Measurements from ENCODE around the gene RBMXL2. TPM values are rescaled to one million over a fixed set of nuclear protein-coding genes. Genes with fewer than 3 reads are reported as not detected.

Gene RBMXL2
- total RNA-seq, 1 donor from 2014 or later: not detected

DNA sequence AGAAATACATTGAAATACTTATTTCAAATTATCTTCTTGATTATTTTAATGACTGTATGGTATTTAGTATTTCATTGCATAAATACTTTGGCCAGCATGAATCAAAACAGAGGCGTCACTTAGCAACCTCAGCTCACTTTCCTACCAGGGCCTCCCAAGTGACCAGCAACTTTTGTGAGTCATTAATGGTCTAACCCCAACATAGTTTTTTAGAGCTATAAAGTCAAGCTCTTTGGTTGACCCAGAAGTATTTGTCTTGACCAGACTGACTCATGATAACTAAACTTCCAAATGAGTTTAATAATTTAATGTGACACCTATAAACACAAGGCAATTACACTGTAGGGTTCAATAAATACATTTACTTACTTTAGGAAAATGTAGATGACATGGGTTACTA, 27.9 kb upstream of the RBMXL2 start:
- peaks cover 1% of the 10 kb centered on the region for H3K27me3 Mint-ChIP-seq (ENCODE audit: low read depth)
- no peak overlapping the region for H3K27ac Mint-ChIP-seq (ENCODE audit: unreplicated experiment)
- H3K36me3 Mint-ChIP-seq (ENCODE audit: low read depth): no peaks in the 10 kb centered on the region
- no peaks in the 10 kb centered on the region for H3K4me1 Mint-ChIP-seq (ENCODE audit: low read depth)
- DNase-seq (ENCODE audit: low spot score): no peak
- TF ChIP-seq, protein P1, sequence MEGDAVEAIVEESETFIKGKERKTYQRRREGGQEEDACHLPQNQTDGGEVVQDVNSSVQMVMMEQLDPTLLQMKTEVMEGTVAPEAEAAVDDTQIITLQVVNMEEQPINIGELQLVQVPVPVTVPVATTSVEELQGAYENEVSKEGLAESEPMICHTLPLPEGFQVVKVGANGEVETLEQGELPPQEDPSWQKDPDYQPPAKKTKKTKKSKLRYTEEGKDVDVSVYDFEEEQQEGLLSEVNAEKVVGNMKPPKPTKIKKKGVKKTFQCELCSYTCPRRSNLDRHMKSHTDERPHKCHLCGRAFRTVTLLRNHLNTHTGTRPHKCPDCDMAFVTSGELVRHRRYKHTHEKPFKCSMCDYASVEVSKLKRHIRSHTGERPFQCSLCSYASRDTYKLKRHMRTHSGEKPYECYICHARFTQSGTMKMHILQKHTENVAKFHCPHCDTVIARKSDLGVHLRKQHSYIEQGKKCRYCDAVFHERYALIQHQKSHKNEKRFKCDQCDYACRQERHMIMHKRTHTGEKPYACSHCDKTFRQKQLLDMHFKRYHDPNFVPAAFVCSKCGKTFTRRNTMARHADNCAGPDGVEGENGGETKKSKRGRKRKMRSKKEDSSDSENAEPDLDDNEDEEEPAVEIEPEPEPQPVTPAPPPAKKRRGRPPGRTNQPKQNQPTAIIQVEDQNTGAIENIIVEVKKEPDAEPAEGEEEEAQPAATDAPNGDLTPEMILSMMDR (IDR thresholded peaks at IDR 0.05): no peak
- H3K4me3 Mint-ChIP-seq (ENCODE audit: unreplicated experiment): no peak overlapping the region
- H3K9me3 Mint-ChIP-seq (ENCODE audit: low read depth): no peaks in the 10 kb centered on the region

DNA sequence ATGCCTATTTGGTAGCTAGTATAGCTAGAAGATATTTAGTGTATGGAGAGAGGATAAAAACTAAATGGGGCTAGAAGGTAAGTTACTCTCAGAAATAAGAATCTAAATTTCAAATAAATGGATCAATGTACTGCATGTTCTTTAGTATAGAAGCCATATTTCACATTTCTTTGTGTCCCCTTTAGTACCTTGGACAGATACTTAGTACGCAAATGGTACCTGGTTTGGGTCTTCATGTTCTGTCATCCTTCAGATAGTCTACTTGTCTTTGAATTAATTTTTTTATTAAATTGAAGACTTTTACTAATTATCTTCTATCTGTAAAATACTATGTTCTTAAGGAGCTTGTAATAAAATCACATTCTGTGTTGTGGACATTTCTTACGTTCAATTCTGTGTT, 26.3 kb upstream of the RBMXL2 start:
- Mint-ChIP-seq H3K27ac (ENCODE audit: unreplicated experiment) (no peak overlapping the region), H3K27me3 (ENCODE audit: low read depth) (peaks cover 6% of the 10 kb centered on the region), H3K9me3 (ENCODE audit: low read depth) (no peaks in the 10 kb centered on the region), H3K4me3 (ENCODE audit: unreplicated experiment) (no peak overlapping the region), H3K36me3 (ENCODE audit: low read depth) (no peaks in the 10 kb centered on the region), H3K4me1 (ENCODE audit: low read depth) (no peaks in the 10 kb centered on the region)
- no peak for DNase-seq (ENCODE audit: low spot score)
- TF ChIP-seq, protein P1 (IDR thresholded peaks at IDR 0.05): no peak

DNA sequence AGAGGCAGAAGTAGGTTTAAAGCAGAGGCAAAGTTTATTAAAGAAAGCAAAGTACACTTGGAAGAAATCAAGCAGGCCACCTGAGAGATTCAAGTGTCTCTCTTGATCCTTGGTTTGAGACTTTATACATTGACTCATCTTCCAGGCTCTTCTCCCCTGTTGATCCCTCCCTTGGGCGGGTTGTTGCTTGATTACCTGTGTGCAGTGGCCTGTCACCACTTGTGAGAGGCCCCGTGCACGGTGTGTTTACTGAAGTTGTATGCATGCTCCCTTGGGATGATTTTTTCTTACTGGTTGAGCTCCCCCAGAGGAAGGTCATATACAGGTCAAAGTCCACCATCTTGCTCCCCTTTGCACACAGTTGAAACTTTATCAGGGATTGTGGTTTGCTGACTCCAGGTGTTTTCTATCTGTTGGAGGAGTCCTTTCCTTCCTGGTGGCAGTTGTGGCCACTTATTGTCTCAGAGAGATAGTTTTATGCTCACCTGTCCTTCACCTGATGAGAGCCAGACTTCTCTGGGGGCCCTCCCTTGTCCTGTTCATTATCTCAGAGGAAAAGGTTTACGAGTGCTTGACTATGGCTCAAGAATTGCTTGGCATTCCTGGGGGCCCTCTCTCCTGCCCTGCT, 16.3 kb upstream of the RBMXL2 start:
- TF ChIP-seq, protein P1 (IDR thresholded peaks at IDR 0.05): no peak
- no peaks in the 10 kb centered on the region for H3K4me1 Mint-ChIP-seq (ENCODE audit: low read depth)
- DNase-seq (ENCODE audit: low spot score): no peak
- H3K36me3 Mint-ChIP-seq (ENCODE audit: low read depth): no peaks in the 10 kb centered on the region
- no peak overlapping the region for H3K27ac Mint-ChIP-seq (ENCODE audit: unreplicated experiment)
- no peak overlapping the region for H3K4me3 Mint-ChIP-seq (ENCODE audit: unreplicated experiment)
- H3K27me3 Mint-ChIP-seq (ENCODE audit: low read depth): peaks cover 8% of the 10 kb centered on the region
- H3K9me3 Mint-ChIP-seq (ENCODE audit: low read depth): no peaks in the 10 kb centered on the region

DNA sequence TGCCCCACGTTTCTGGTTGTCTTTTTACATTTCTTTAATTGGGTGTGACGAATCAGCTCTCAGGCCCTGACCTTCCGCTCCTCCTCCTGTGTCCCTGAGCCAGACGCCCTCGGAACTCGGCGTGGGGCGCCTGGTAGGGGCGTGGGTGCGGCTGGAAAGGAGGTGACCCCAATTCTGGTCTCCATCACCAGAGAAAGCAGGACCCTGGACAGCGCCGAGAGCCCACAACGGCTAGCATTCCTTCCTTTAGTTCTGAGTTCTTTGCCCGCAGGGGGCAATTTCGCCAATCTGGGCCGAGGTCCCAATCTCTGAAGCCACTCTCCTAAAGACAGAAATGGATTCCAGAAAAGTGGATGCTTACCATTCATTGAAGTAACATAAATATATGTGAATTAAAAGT, 11.7 kb upstream of the RBMXL2 start:
- no peak for DNase-seq (ENCODE audit: low spot score)
- TF ChIP-seq, protein P1 (IDR thresholded peaks at IDR 0.05): no peak
- H3K9me3 Mint-ChIP-seq (ENCODE audit: low read depth): peaks cover 8% of the 10 kb centered on the region
- peaks cover 9% of the 10 kb centered on the region for H3K27me3 Mint-ChIP-seq (ENCODE audit: low read depth)
- H3K4me1 Mint-ChIP-seq (ENCODE audit: low read depth): no peaks in the 10 kb centered on the region
- H3K4me3 Mint-ChIP-seq (ENCODE audit: unreplicated experiment): no peak overlapping the region
- no peak overlapping the region for H3K27ac Mint-ChIP-seq (ENCODE audit: unreplicated experiment)
- H3K36me3 Mint-ChIP-seq (ENCODE audit: low read depth): no peaks in the 10 kb centered on the region

DNA sequence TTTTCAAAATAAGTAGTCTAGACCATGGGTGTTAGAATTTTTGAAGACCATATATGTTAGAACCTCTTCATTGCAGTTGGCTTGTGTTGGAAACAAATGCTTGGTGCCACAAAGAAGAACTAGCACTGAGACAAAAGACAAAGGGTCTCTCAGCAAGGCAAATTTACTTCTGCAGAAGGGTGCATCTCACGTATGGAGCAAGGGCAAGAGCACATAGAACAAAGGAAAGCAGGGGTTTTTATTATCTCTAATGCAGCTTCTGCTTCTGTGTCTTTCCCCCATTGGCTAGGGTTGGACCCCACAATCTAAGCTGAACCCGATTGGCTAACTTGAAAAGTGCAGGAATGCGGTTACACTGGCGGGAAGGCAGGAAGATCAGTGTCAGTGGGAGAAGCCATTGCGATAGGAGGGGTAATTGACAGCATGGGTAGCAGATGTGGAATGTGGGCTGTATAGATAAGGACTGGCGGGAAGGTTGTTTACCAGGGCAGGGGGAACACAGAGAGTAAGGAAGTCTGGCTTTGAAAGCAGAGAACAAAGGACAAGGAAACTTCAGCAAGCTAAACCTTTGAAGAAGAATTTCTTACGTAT, 9.2 kb upstream of the RBMXL2 start:
- no peak overlapping the region for H3K27ac Mint-ChIP-seq (ENCODE audit: unreplicated experiment)
- no peak overlapping the region for H3K4me3 Mint-ChIP-seq (ENCODE audit: unreplicated experiment)
- TF ChIP-seq, protein P1 (IDR thresholded peaks at IDR 0.05): no peak
- no peak for DNase-seq (ENCODE audit: low spot score)
- H3K36me3 Mint-ChIP-seq (ENCODE audit: low read depth): no peaks in the 10 kb centered on the region
- peaks cover 9% of the 10 kb centered on the region for H3K27me3 Mint-ChIP-seq (ENCODE audit: low read depth)
- peaks cover 8% of the 10 kb centered on the region for H3K9me3 Mint-ChIP-seq (ENCODE audit: low read depth)
- H3K4me1 Mint-ChIP-seq (ENCODE audit: low read depth): no peaks in the 10 kb centered on the region

Measured in chondrocyte (in vitro differentiated cells).